HG02642 (cell line): ENCODE results near the gene HOXA1.

ENCODE experiments used
- ATAC-seq: cut with Tn5 transposase; IDR thresholded peaks from one replicate; pipeline ENCODE4 v1.9.1; 2021; ENCODE audit warnings: mild to moderate bottlenecking; ENCODE audit not compliant: unreplicated experiment, poor library complexity

Gene HOXA1

DNA sequence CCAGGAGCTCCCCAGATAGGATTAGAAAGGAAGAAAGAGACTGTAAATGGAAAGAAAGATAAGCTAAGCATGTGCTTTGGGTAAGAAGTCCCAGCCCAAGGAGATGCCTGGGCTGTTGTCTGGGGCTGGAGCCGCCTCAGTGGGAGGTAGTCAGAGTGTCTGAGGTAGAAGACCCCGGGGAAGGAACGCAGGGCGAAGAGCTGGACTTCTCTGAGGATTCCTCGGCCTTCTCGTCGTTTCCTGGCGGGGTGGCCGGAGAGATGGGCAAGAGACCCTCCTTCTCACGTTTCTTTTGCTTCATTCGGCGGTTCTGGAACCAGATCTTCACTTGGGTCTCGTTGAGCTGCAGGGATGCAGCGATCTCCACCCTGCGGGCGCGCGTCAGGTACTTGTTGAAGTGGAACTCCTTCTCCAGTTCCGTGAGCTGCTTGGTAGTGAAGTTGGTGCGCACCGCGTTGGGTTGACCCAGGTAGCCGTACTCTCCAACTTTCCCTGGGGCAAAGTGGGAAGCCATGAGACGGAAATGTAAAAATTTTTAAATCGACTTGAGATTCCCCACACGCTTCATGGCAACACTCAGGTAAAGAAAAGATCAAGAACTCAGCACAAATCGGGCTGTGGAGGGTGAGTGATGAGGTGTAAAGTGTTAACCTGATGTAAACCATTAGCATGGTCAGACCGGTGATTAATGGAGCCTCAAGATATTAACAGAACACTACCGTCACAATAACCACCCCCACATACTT, 1.3 kb downstream of the HOXA1 start:
- no peak for ATAC-seq

DNA sequence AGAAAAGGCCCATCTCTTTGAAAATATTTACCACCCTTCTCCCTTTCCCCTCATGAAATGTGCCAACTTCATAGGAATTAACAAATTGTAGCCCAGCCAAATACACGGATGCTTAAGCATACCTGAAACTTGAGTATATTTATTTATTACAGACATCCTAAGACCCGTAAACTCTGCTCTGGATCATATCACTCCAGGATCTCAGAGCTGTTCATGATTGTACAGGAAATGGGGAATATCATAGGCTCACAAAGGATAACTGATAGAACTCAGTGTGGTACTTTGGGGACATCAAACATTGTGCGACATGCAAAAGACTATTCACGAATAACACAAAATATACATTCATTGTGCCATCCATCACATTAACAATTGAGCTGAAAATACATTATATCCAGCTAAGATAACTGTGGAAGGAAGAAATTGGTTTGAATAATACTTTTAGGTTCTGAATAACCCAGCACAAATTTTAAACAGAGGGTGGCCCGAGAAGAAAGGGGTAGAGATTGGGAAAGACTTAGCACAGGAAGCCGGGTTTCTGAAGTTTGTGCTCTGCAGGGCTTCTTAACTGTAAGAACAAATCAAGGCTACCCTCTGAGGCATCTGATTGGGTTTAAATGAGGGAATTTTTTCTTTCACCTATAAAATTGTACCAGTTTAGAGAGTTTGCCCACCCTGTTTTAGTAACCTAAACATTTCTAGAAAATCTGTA, 2.5 kb downstream of the HOXA1 start:
- no peak for ATAC-seq

- ATAC-seq = no peak
Observed at GRCh38 chr7:27092819-27093110, 3.0 kb downstream of the HOXA1 start.

DNA sequence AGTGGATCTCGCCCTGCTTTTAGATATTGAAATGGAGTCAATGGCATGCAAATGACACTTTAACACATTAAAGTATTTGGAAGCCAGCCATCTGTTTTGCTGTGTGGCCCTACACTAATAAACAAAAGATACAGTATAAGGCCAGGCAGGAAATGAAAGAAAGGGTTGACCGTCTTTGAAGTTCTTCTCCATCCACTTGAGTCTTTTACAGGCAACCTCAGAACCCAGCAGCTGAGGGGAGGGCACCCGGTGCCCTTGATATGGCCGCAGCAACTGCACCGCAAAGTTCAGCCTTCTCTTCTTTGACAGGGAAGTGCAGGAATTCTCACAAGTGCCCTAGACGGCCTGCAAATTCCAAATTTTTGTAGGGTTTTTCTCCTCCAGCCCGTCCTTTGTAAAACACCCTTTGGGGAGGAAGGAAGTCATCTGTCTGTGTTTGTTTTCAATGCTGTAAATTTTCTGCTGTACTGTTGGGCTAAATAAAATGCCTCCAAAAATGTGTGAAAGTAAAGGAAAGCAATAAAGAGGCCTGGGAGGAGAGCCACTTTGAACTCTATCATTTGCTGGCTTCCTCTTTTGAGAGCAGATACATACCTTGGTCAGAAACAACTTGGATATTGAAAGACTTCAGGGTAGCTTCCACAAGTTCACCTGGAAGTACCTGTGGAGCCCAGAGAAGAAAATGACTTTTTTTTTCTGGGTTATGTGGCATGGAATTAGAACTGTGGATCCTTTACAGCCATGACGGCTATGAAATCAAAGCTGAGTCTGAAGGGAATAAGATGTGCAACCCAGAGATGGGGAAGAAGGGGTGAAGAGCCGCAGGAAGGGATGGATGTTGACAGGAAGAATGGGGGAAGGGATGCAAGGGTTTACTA, 3.6 kb downstream of the HOXA1 start:
- no peak for ATAC-seq

- ATAC-seq = no peak
Observed at GRCh38 chr7:27091105-27091504, 4.7 kb downstream of the HOXA1 start.

DNA sequence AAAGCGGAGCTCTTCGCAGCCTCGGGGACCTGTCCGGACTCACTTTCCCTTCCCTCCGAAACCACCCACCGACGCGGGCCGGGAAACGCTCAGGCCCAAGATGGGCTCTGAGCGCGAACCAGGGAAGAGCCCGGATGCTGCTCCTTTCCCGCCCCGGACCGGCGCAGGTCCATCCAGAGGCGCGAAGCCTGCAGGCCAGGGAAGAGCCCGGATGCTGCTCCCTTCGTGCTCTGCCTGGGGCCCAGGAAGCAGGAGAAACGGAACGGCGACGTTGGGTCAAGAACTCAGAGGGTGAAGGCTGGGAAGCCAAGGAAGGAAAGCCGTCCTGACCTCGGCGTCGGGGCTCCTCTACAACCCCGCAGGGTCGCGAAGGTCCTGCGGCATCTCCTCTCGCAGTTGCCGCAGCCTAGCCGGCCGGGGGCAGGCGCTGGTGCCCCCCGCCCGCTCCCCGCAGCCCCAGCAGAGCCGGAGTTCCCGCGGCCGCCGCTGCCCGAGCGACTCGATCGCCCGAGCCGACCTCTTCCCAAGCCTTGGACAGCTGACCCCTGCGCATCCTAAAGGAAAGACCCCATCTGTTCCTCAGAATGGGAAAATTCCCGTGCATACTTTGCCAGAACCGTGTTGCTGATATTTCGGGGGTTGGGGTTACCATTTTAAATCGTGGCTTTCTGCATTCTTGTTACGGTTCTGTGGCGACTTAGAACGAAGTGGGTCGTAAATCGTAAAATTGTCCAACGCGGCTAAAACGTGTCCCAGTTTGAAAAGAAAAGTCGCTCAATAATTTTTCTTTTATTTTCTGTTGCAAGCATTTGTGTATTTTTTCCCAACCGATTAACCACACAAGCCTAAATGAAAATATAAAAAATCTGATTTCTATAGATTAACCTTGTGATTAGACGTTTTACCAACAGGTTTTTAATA, 7.5 kb downstream of the HOXA1 start:
- no peak for ATAC-seq

DNA sequence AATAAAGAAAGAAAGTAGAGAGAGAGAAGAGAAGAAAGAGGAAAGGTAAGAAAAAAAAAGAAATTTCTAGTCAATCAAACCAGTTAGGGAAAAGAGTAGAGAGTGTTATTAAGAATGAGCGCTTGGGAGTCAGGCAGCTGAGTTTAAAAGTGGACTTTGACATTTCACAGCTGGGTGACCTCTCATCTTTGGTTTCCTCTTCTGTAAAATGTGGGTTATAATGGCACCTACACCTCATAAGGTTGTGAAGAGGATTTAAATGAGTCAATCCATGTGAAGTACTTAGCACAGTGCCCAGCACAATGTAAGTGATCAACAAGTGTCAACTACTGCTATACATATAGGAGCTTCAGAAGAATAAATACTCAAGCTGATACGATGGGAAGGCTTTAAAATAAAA, 12.2 kb downstream of the HOXA1 start:
- ATAC-seq = no peak

GRCh38 chr7:27082171-27082570, 13.6 kb downstream of the HOXA1 start:
- no peak for ATAC-seq

DNA sequence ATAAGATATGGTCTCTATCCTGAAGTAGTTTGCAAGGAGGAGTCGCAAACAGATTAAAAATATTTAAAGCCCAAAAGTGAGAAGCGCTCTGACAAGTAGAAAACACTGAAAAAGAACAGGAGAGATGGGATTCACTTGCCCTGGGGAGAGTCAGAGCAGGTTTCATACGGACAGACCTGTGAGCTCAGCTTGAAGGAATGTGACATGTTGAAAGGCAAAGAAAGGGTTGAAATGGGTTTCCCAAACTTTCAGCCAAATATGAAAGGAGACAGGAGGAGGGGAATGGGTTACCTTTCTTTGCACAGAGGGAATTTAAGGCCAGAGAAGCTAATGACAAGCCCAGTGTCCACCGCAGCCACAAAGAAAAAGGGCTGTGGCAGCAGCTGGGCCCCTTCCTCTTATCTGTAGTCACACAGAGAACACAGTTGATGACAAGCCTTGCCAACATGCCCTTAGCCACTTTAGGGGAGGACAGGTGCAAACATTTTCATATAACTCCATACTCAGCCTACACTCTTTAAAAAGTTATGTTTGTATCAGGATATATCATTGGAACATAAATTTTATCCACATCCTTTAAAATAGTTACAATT, 14.9 kb downstream of the HOXA1 start:
- ATAC-seq = no peak

GRCh38 chr7:27079234-27079975, 16.4 kb downstream of the HOXA1 start:
- no peak for ATAC-seq

DNA sequence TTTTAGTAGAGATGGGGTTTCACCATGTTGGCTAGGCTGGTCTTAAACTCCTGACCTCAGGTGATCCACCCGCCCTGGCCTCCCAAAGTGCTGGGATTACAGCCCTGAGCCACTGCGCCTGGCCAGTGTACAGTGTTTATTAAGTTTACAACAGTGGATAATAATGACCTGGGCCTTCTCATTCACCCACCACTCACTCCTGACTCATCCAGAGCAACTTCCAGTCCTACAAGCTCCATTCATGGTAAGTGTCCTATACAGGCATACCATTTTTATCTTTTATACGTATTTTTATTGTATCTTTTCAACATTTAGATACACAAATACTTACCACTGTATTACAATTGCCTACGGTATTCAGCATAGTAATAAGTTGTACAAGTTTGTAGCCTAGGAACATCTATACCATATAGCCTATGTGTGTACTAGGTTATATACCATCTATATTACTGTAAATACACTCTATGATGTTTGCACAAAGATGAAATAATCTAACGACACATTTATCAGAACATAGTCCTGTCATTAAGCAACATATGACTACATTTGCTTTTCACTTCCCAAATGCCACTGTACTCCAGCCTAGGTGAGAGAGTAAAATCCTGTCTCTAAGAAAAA, 17.1 kb downstream of the HOXA1 start:
- ATAC-seq = no peak

DNA sequence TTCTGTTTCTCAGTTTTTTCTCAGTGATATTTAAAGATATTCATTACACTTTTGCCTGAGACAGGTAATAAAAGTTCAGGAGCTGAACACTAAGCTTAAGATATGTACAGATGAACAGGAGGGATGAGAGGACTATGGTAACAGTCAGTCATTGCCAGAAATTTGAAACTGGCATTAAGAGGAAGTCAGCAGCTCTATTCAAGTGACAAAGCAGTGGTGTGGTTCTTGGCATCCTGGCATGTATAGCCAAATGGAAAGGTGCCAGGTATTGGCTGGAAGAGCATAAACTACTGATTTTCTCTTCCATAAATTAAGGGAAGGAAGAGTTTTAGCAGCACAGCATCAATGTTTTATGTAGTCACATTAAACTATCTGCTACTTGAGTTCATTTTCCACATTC, 22.7 kb downstream of the HOXA1 start:
- ATAC-seq = no peak

DNA sequence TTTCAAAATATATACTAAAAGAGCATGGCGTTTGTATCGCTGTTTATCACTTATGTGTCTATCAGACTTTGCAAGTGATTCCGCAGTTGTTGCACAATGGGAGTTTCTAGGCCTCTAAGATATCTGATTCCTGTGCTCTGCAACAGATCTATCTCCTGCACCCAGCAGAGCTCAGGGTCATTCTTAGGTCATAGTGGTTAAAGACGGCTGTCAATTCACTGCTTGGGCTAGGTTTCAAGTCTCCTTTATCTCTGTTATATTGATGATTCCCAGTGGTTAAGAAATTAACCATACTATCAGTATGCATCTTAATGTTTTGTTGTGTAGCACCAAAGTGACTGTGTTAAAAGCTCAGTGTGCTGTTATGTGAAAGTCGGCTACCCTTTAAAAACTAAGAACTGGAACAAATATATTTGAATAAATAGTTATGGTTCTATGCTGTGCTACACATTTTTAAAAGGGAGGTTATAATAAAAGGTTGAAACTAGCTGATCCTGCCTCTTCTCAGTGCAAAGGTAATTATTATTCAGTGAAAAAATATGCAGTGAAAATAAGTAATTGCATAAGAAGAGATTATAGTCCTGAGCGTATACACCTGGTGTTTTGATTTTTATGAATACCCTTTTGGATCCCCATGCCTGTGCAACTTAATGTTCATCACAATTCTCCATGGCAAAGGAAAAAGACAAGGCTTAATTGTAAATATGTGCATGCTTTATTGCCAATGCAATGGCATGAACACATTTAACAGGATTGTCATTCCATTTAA, 24.0 kb downstream of the HOXA1 start:
- ATAC-seq = no peak

- ATAC-seq = no peak
Observed at GRCh38 chr7:27068259-27068658, 27.5 kb downstream of the HOXA1 start.

- no peak for ATAC-seq
Observed at GRCh38 chr7:27066148-27066547, 29.7 kb downstream of the HOXA1 start.

DNA sequence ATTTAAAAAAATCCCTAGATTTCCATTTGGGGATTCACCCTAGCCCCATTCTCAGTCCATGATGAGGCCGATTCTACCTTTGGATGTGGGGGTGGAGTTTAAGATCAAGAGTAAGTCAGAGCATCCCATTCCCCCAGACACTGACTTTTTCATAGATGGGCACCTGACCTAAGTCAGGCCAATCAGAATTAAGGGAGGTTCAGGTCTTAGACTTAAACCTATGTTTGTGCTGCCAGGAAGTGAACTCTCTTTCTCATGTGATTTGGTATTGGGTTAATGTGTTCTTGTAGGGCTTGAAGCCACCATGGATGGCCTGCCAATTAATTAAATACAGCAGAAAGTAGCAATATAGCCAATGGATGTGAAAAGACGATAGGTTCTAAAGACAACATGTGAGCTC, 30.1 kb downstream of the HOXA1 start:
- ATAC-seq = no peak

DNA sequence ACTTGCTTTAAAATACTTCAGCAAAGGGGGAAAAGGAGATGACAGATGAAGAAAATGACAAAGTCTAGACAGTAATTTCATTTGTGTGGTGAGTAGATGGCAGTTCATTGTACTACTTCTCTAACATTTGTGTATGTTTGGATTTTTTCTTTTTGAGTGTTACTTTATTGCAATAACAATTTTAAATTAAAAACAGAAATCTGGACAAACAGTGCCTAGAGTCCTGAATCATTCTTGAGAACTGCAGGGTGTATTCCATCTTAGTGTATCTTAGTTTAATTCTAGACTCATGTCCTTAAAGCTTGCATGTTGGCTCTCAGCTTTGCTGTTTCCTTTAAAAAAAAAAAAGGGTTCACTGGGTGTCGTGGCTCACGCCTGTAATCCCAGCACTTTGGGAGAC, 31.1 kb downstream of the HOXA1 start:
- ATAC-seq = no peak

GRCh38 chr7:27064159-27064558, 31.6 kb downstream of the HOXA1 start:
- no peak for ATAC-seq
